Urinary bladder (tissue), 4 donors: ENCODE data around the gene DNAJC11. TPM values are rescaled to one million over a fixed set of nuclear protein-coding genes. Genes with fewer than 3 reads are reported as not detected.
"Not testable (repeated sequence)": the region's sequence is repeated elsewhere in the genome, so short reads cannot be mapped to it uniquely, and the experiment has no call there.

Experiments used
- DNase-seq: peaks from one replicate; pipeline ENCODE4 v3.0.0-alpha.2; 2015; ENCODE audit errors: extremely low spot score
- H3K27ac ChIP-seq: one replicate; pipeline ENCODE4 v1.5.1; 2013; ENCODE audit warnings: low read depth, mild to moderate bottlenecking, moderate library complexity
- H3K36me3 ChIP-seq: one replicate; pipeline ENCODE4 v1.6.1; 2013; ENCODE audit warnings: mild to moderate bottlenecking, moderate library complexity; ENCODE audit not compliant: insufficient read depth
- H3K4me1 ChIP-seq: one replicate; pipeline ENCODE4 v1.6.1; 2013; ENCODE audit warnings: mild to moderate bottlenecking, moderate library complexity; ENCODE audit not compliant: insufficient read depth
- H3K4me3 ChIP-seq: one replicate; pipeline ENCODE4 v1.5.1; 2013; ENCODE audit warnings: low read depth, low read length
- WGBS: extraction: QIAGEN DNeasy Blood & Tissue Kit; methylation state at CpG from one replicate; pipeline ENCODE4 v1.1.7; 2013; 5-methylcytosine and 5-hydroxymethylcytosine counted together
- polyA plus RNA-seq: library from polyadenylated mRNA; stranded (reverse); fragments of 200-250 nt; gene quantifications from one replicate; pipeline ENCODE4 v1.2.3, GENCODE V29; 2013
- total RNA-seq: library from RNA; depleted of rRNA; stranded (reverse); fragments of >200 nt; gene quantifications from one replicate; pipeline ENCODE4 v1.2.3, GENCODE V29; 2014
- donor health status: healthy with polysubstance abuse.
- donor health status: healthy.

DNAJC11 gene
- total and polyA plus RNA-seq, 2 donors: 28.3 to 29.0 TPM

GRCh38 chr1:6686294-6686693 is 15.3 kb downstream of the DNAJC11 start:
- DNase-seq: no peak
- no peaks in the 10 kb centered on the region for H3K4me1 ChIP-seq
- H3K4me3 ChIP-seq: no peak overlapping the region
- H3K36me3 ChIP-seq: no peaks in the 10 kb centered on the region
- H3K27ac ChIP-seq: no peak overlapping the region

- Histone ChIP-seq H3K4me1 (no peaks in the 10 kb centered on the region), H3K36me3 (no peaks in the 10 kb centered on the region), H3K4me3 (no peak overlapping the region), H3K27ac (no peak overlapping the region)
- no peak for DNase-seq
- WGBS: 92% methylated on average over 4 of the region's 4 CpGs
Observed at GRCh38 chr1:6685381-6685780, 16.2 kb downstream of the DNAJC11 start.

GRCh38 chr1:6683434-6683833 is 18.2 kb downstream of the DNAJC11 start:
- no peak for DNase-seq
- WGBS: 93% methylated on average over 3 of the region's 3 CpGs
- no peak overlapping the region for H3K4me3 ChIP-seq
- H3K4me1 ChIP-seq: no peaks in the 10 kb centered on the region
- H3K27ac ChIP-seq: no peak overlapping the region
- H3K36me3 ChIP-seq: peaks cover 2% of the 10 kb centered on the region

- H3K4me1 ChIP-seq: no peaks in the 10 kb centered on the region
- peaks cover 2% of the 10 kb centered on the region for H3K36me3 ChIP-seq
- no peak overlapping the region for H3K4me3 ChIP-seq
- no peak for DNase-seq
- no peak overlapping the region for H3K27ac ChIP-seq
- 95% methylated on average over 2 of the region's 2 CpGs for WGBS
Observed at GRCh38 chr1:6675941-6676340, 25.7 kb downstream of the DNAJC11 start.

- 93% methylated on average over 1 of the region's 1 CpG for WGBS
- no peak for DNase-seq
- Histone ChIP-seq H3K27ac (no peak overlapping the region), H3K4me3 (no peak overlapping the region), H3K36me3 (peaks cover 2% of the 10 kb centered on the region), H3K4me1 (no peaks in the 10 kb centered on the region)
Observed at GRCh38 chr1:6674771-6675170, 26.8 kb downstream of the DNAJC11 start.

- 65% methylated on average over 5 of the region's 5 CpGs for WGBS
- no peaks in the 10 kb centered on the region for H3K36me3 ChIP-seq
- H3K4me3 ChIP-seq: no peak overlapping the region
Observed at GRCh38 chr1:6673816-6674398, 27.7 kb downstream of the DNAJC11 start.

GRCh38 chr1:6672558-6672957 is 29.1 kb downstream of the DNAJC11 start:
- 52% methylated on average over 2 of the region's 2 CpGs for WGBS
- Histone ChIP-seq H3K27ac (no peak overlapping the region), H3K4me1 (no peaks in the 10 kb centered on the region), H3K36me3 (no peaks in the 10 kb centered on the region), H3K4me3 (no peak overlapping the region)
- peak; percentile 15 for DNase-seq

More at GRCh38 chr1:6673816-6674398, 27.7 kb downstream of the DNAJC11 start:
- H3K4me1 ChIP-seq: no peaks in the 10 kb centered on the region
- H3K27ac ChIP-seq: no peak overlapping the region
- DNase-seq: no peak

GRCh38 chr1:6668503-6668902 is 33.1 kb downstream of the DNAJC11 start:
- WGBS: 98% methylated on average over 9 of the region's 9 CpGs
- Histone ChIP-seq H3K4me1 (no peaks in the 10 kb centered on the region), H3K27ac (no peak overlapping the region), H3K36me3 (no peaks in the 10 kb centered on the region), H3K4me3 (no peak overlapping the region)
- DNase-seq: no peak

GRCh38 chr1:6667139-6667538 is 34.5 kb downstream of the DNAJC11 start:
- Histone ChIP-seq H3K4me1 (no peaks in the 10 kb centered on the region), H3K36me3 (no peaks in the 10 kb centered on the region), H3K27ac (no peak overlapping the region), H3K4me3 (no peak overlapping the region)
- DNase-seq: no peak
- WGBS: 92% methylated on average over 6 of the region's 6 CpGs

- Histone ChIP-seq H3K36me3 (no peaks in the 10 kb centered on the region), H3K27ac (no peak overlapping the region), H3K4me3 (no peak overlapping the region), H3K4me1 (no peaks in the 10 kb centered on the region)
- 74% methylated on average over 5 of the region's 5 CpGs for WGBS
- no peak for DNase-seq
Observed at GRCh38 chr1:6666696-6667095, 34.9 kb downstream of the DNAJC11 start.

GRCh38 chr1:6662468-6662867 is 39.1 kb downstream of the DNAJC11 start:
- not testable (repeated sequence) for H3K4me3 ChIP-seq, H3K4me1 ChIP-seq, DNase-seq, H3K36me3 ChIP-seq, H3K27ac ChIP-seq
- WGBS: 97% methylated on average over 7 of the region's 7 CpGs

- 74% methylated on average over 7 of the region's 7 CpGs for WGBS
- DNase-seq: no peak
- H3K27ac ChIP-seq: no peak overlapping the region
- H3K36me3 ChIP-seq: no peaks in the 10 kb centered on the region
- H3K4me3 ChIP-seq: no peak overlapping the region
- no peaks in the 10 kb centered on the region for H3K4me1 ChIP-seq
Observed at GRCh38 chr1:6660415-6661049, 41.1 kb downstream of the DNAJC11 start.

GRCh38 chr1:6658359-6659060 is 43.1 kb downstream of the DNAJC11 start:
- 81% methylated on average over 5 of the region's 5 CpGs for WGBS
- no peak for DNase-seq
- Histone ChIP-seq H3K4me1 (no peaks in the 10 kb centered on the region), H3K27ac (no peak overlapping the region), H3K4me3 (no peak overlapping the region), H3K36me3 (no peaks in the 10 kb centered on the region)

GRCh38 chr1:6657138-6657537 is 44.5 kb downstream of the DNAJC11 start:
- Histone ChIP-seq H3K4me3 (no peak overlapping the region), H3K27ac (no peak overlapping the region), H3K4me1 (no peaks in the 10 kb centered on the region), H3K36me3 (no peaks in the 10 kb centered on the region)
- DNase-seq: no peak
- 86% methylated on average over 6 of the region's 6 CpGs for WGBS
